ENCODE results near the gene MYORG.

DNA sequence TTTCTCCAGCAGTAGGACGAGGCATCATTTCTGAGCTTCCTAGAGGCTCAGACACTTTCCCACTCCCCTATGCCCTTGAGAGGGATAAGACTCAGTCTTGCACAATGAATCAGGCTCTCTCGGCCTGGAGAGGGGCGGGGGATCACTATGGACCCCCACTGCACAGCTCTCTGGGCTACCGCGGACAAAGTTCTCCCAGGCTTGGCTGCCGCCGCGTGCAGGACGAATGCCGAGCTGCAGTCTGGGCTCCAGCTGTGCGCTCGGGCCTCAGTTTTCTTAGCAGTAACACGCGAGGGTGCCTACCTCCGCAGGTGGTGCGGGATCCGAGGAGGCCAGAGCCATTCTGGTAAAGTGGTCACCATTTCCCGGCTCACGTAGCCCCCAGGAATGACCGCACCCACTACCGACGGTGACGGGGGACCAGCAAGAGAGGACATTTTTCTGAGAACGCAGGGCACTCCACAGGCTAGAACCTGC, 3.4 kb upstream of the MYORG start:
- TF ChIP-seq PAX5 (IDR thresholded peaks at IDR 0.05; ENCODE audit: borderline replicate concordance, low read depth, low read length) (no peak), CTCF (IDR thresholded peaks at IDR 0.05 in 2 of 3, conservative IDR thresholded peaks at IDR 0.05 in 1 of 3; ENCODE audit: control insufficient read depth in 2 of 3, extremely low read depth in 1 of 3, insufficient read depth in 1 of 3, low read depth in 3 of 3, low read length in 3 of 3) (no peak), TARDBP (IDR thresholded peaks at IDR 0.05; ENCODE audit: borderline replicate concordance) (no peak), POLR2A (IDR thresholded peaks at IDR 0.05; ENCODE audit: low read depth, low read length) (no peak), ZNF274 (IDR thresholded peaks at IDR 0.05; ENCODE audit: insufficient read depth, insufficient read length) (no peak)
- TF ChIP-seq, protein P1, sequence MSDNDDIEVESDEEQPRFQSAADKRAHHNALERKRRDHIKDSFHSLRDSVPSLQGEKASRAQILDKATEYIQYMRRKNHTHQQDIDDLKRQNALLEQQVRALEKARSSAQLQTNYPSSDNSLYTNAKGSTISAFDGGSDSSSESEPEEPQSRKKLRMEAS (IDR thresholded peaks at IDR 0.05; ENCODE audit: low read depth, low read length) = no peak

All from GM12878 (cell line).